Tibial artery (tissue), 4 donors: Measurements from ENCODE around the gene AACS.

ENCODE experiments used
- DNase-seq, 2 donors: peaks; one replicate each; pipeline ENCODE4 v3.0.0-alpha.2; 2019
- H3K27ac ChIP-seq, 2 donors: fragments of 200-600 bp; sonication (generic) in 1 of 2; 1 replicate in 1 of 2; 2 replicates in 1 of 2; pipeline ENCODE4 v1.5.1; 2018 to 2019; ENCODE audit warnings: mild to moderate bottlenecking in 1 of 2
- H3K27me3 ChIP-seq, 2 donors: fragments of 200-600 bp; sonication (generic) in 1 of 2; one replicate each; pipeline versions ENCODE4 v1.5.1 to v1.6.0; 2016 to 2019
- H3K36me3 ChIP-seq, 3 donors: fragments of 200-600 bp; sonication (generic) in 2 of 3; one replicate each; pipeline ENCODE4 v1.5.1; 2016 to 2019; ENCODE audit warnings: mild to moderate bottlenecking in 2 of 3
- H3K4me1 ChIP-seq, 4 donors: fragments of 200-600 bp; sonication (generic) in 2 of 4; 1 replicate in 3 of 4; 2 replicates in 1 of 4; pipeline ENCODE4 v1.5.1; 2016 to 2019
- H3K4me3 ChIP-seq, 2 donors: fragments of 200-600 bp; sonication (generic) in 1 of 2; 1 replicate in 1 of 2; 2 replicates in 1 of 2; pipeline ENCODE4 v1.5.1; 2018 to 2019; ENCODE audit warnings: mild to moderate bottlenecking in 2 of 2
- H3K9me3 ChIP-seq, 3 donors: fragments of 200-600 bp; sonication (generic) in 1 of 3; one replicate each; pipeline ENCODE4 v1.5.1; 2016 to 2019
- intact Hi-C: fragments of 100-400 bp; cut with DNase I; formaldehyde crosslinking; loops from one replicate; pipeline ENCODE4 v1.15.0; 2023; ENCODE audit warnings: low total_unique reads
- TF ChIP-seq, protein P1 (sequence below), 2 experiments: fragments of 200-600 bp in 1 of 2; fragments of 450-650 bp in 1 of 2; IDR thresholded peaks; one replicate each; pipeline ENCODE4 v1.5.1; 2017 to 2019; ENCODE audit warnings: antibody characterized with exemption in 2 of 2, mild to moderate bottlenecking in 1 of 2, moderate library complexity in 1 of 2

Gene AACS

GRCh38 chr12:125113263-125113662, 48.0 kb downstream of the AACS start:
- Histone ChIP-seq H3K27ac (no peak overlapping the region), H3K27me3 (no peaks in the 10 kb centered on the region), H3K4me3 (no peak overlapping the region), H3K4me1 (no peaks in the 10 kb centered on the region), H3K36me3 (peaks cover 14 to 84% (median 44%) of the 10 kb centered on the region in 3 donors), H3K9me3 (no peaks in the 10 kb centered on the region)
- TF ChIP-seq, protein P1, sequence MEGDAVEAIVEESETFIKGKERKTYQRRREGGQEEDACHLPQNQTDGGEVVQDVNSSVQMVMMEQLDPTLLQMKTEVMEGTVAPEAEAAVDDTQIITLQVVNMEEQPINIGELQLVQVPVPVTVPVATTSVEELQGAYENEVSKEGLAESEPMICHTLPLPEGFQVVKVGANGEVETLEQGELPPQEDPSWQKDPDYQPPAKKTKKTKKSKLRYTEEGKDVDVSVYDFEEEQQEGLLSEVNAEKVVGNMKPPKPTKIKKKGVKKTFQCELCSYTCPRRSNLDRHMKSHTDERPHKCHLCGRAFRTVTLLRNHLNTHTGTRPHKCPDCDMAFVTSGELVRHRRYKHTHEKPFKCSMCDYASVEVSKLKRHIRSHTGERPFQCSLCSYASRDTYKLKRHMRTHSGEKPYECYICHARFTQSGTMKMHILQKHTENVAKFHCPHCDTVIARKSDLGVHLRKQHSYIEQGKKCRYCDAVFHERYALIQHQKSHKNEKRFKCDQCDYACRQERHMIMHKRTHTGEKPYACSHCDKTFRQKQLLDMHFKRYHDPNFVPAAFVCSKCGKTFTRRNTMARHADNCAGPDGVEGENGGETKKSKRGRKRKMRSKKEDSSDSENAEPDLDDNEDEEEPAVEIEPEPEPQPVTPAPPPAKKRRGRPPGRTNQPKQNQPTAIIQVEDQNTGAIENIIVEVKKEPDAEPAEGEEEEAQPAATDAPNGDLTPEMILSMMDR (IDR thresholded peaks at IDR 0.05), result no peak
- intact Hi-C loops, result no loop called here
- no peak for DNase-seq

GRCh38 chr12:125113789-125114188, 48.6 kb downstream of the AACS start:
- DNase-seq, result no peak
- Histone ChIP-seq H3K4me1 (no peaks in the 10 kb centered on the region), H3K4me3 (no peak overlapping the region), H3K36me3 (peaks cover 12 to 84% (median 42%) of the 10 kb centered on the region in 3 donors), H3K9me3 (no peaks in the 10 kb centered on the region), H3K27ac (no peak overlapping the region), H3K27me3 (no peaks in the 10 kb centered on the region)
- intact Hi-C loops, result no loop called here
- TF ChIP-seq, protein P1 (IDR thresholded peaks at IDR 0.05), result no peak

DNA sequence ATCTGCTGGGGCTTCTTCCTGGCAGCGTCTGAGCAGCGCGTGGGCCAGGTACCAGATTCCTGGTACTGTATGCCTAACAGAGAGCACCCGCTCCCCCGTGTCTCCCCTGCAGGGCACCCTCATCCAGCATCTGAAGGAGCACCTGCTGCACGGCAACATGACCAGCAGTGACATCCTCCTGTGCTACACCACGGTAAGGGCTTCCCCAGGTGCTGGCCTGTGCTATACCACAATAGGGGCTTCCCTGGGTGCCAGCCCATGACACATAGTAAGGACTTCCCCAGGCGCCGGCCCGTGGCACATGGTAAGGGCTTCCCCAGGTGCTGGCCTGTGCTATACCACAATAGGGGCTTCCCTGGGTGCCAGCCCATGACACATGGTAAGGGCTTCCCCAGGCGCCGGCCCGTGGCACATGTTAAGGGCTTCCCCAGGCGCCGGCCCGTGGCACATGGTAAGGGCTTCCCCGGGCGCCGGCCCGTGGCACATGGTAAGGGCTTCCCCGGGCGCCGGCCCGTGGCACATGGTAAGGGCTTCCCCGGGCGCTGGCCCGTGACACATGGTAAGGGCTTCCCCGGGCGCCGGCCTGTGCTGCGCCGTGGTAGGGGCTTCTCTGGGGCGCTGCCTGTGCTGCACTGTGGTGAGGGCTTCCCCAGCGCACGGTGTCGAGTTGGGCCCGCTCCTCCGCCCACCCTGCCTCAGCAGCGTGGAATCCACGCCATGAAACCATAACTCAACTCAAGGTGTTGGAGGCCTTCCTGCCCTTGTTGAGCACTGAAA, 49.3 kb downstream of the AACS start:
- H3K27ac ChIP-seq, result no peak overlapping the region
- H3K9me3 ChIP-seq, result no peaks in the 10 kb centered on the region
- TF ChIP-seq, protein P1 (IDR thresholded peaks at IDR 0.05), result no peak
- H3K4me3 ChIP-seq, result no peak overlapping the region
- H3K4me1 ChIP-seq, result no peaks in the 10 kb centered on the region
- intact Hi-C loops, result no loop called here
- DNase-seq, result no peak
- H3K36me3 ChIP-seq, result peaks cover 4 to 84% (median 48%) of the 10 kb centered on the region in 3 donors
- no peaks in the 10 kb centered on the region for H3K27me3 ChIP-seq

GRCh38 chr12:125120566-125120965, 55.3 kb downstream of the AACS start:
- H3K27ac ChIP-seq, result no peak overlapping the region
- no peak for DNase-seq
- H3K27me3 ChIP-seq, result no peaks in the 10 kb centered on the region
- TF ChIP-seq, protein P1 (IDR thresholded peaks at IDR 0.05), result no peak
- no peaks in the 10 kb centered on the region for H3K4me1 ChIP-seq
- no peak overlapping the region for H3K4me3 ChIP-seq
- intact Hi-C loops, result no loop called here
- H3K9me3 ChIP-seq, result no peaks in the 10 kb centered on the region
- peaks cover 4 to 85% (median 37%) of the 10 kb centered on the region in 3 donors for H3K36me3 ChIP-seq

- Histone ChIP-seq H3K4me1 (no peaks in the 10 kb centered on the region), H3K9me3 (no peaks in the 10 kb centered on the region), H3K27ac (no peak overlapping the region), H3K27me3 (no peaks in the 10 kb centered on the region), H3K36me3 (peaks cover 4 to 85% (median 32%) of the 10 kb centered on the region in 3 donors), H3K4me3 (no peak overlapping the region)
- DNase-seq, result no peak
- TF ChIP-seq, protein P1 (IDR thresholded peaks at IDR 0.05), result no peak
- intact Hi-C loops, result no loop called here
These were observed 55.9 kb downstream of the AACS start for GRCh38 chr12:125121106-125121505.
